PC-3 (cell line): ENCODE measurements around the gene PUM2.

Experiments used
- EZH2 ChIP-seq: fragments of 300-600 bp; sonication (generic); IDR thresholded peaks from one replicate; pipeline ENCODE4 v1.6.1; 2017; ENCODE audit warnings: antibody characterized with exemption, mild to moderate bottlenecking, low read length; ENCODE audit not compliant: unreplicated experiment
- TF ChIP-seq, protein P1 (sequence below): fragments of 300-600 bp; sonication (generic); conservative IDR thresholded peaks from 2 replicates; pipeline ENCODE4 v1.5.1; 2017; ENCODE audit warnings: antibody characterized with exemption, low read depth, mild to moderate bottlenecking, low read length

GRCh38 chr2:20369366-20369765 lies 18.7 kb upstream of the PUM2 start:
- TF ChIP-seq EZH2, result no peak
- TF ChIP-seq, protein P1, sequence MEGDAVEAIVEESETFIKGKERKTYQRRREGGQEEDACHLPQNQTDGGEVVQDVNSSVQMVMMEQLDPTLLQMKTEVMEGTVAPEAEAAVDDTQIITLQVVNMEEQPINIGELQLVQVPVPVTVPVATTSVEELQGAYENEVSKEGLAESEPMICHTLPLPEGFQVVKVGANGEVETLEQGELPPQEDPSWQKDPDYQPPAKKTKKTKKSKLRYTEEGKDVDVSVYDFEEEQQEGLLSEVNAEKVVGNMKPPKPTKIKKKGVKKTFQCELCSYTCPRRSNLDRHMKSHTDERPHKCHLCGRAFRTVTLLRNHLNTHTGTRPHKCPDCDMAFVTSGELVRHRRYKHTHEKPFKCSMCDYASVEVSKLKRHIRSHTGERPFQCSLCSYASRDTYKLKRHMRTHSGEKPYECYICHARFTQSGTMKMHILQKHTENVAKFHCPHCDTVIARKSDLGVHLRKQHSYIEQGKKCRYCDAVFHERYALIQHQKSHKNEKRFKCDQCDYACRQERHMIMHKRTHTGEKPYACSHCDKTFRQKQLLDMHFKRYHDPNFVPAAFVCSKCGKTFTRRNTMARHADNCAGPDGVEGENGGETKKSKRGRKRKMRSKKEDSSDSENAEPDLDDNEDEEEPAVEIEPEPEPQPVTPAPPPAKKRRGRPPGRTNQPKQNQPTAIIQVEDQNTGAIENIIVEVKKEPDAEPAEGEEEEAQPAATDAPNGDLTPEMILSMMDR, result no peak
